Activated CD8-positive, alpha-beta memory T cell treated with anti-CD3 and anti-CD28 coated beads for 1 hour (primary cell): ENCODE results near the gene CNPY2.
"Not testable (repeated sequence)": the region's sequence is repeated elsewhere in the genome, so short reads cannot be mapped to it uniquely, and the experiment has no call there.

Experiments used
- DNase-seq, 2 donors: peaks; one replicate each; pipeline ENCODE4 v3.0.0-alpha.2; 2020; ENCODE audit warnings: low read depth in 1 of 2; ENCODE audit errors: extremely low read depth in 1 of 2

CNPY2 gene

GRCh38 chr12:56315622-56316473 is at the start of gene CNPY2:
TSS of gene CNPY2 (minus strand) at chr12:56315988. CDS start at chr12:56315217, 771 bp downstream.
- peak; percentile 86 to 87 for DNase-seq

- DNase-seq = no peak
Observed at GRCh38 chr12:56362130-56363059, 46.6 kb upstream of the CNPY2 start, which contains the start of gene APOF. TSS of gene APOF (minus strand) at chr12:56362857. CDS start at chr12:56362745, 112 bp downstream.

- no peak for DNase-seq
Observed at GRCh38 chr12:56361487-56362129, 45.8 kb upstream of the CNPY2 start.

GRCh38 chr12:56359851-56360767 is 44.3 kb upstream of the CNPY2 start, which contains the start of gene STAT2:
TSS of gene STAT2 (minus strand) at chr12:56360107. CDS start at chr12:56356571, 3,536 bp downstream.
- DNase-seq = peak; percentile 97

GRCh38 chr12:56358836-56359532 is 43.2 kb upstream of the CNPY2 start:
- no peak for DNase-seq

GRCh38 chr12:56351325-56351724 is 35.5 kb upstream of the CNPY2 start:
- no peak for DNase-seq

GRCh38 chr12:56350662-56351061 is 34.9 kb upstream of the CNPY2 start:
- no peak for DNase-seq

GRCh38 chr12:56348776-56349175 is 33.0 kb upstream of the CNPY2 start:
- DNase-seq = no peak

GRCh38 chr12:56347255-56347654 is 31.5 kb upstream of the CNPY2 start:
- DNase-seq = not testable (repeated sequence)

GRCh38 chr12:56346675-56347074 is 30.9 kb upstream of the CNPY2 start:
- DNase-seq = no peak

GRCh38 chr12:56342290-56342689 is 26.5 kb upstream of the CNPY2 start:
- DNase-seq = not testable (repeated sequence)

GRCh38 chr12:56341616-56342015 is 25.8 kb upstream of the CNPY2 start:
- no peak for DNase-seq

- no peak for DNase-seq
Observed at GRCh38 chr12:56339158-56339422, 23.3 kb upstream of the CNPY2 start.

GRCh38 chr12:56338308-56339157 is 22.7 kb upstream of the CNPY2 start, which contains the start of gene IL23A:
TSS of gene IL23A (plus strand) at chr12:56338884. CDS start at chr12:56339045, 161 bp downstream.
- peak; percentile 67 to 78 for DNase-seq

- no peak for DNase-seq
Observed at GRCh38 chr12:56337753-56338251, 22.0 kb upstream of the CNPY2 start.

GRCh38 chr12:56336361-56337167 is 20.8 kb upstream of the CNPY2 start:
- no peak for DNase-seq

- DNase-seq = not testable (repeated sequence)
Observed at GRCh38 chr12:56335527-56335926, 19.7 kb upstream of the CNPY2 start.

- DNase-seq = no peak
Observed at GRCh38 chr12:56334490-56334793, 18.7 kb upstream of the CNPY2 start.
